KG1 (cell line): ENCODE results near the gene CD99.
"Not testable (repeated sequence)": the region's sequence is repeated elsewhere in the genome, so short reads cannot be mapped to it uniquely, and the experiment has no call there.

Source experiments
- DNase-seq: peaks from one replicate; lab custom pipeline; 2025; lab: John Stamatoyannopoulos, UW

Gene CD99

DNA sequence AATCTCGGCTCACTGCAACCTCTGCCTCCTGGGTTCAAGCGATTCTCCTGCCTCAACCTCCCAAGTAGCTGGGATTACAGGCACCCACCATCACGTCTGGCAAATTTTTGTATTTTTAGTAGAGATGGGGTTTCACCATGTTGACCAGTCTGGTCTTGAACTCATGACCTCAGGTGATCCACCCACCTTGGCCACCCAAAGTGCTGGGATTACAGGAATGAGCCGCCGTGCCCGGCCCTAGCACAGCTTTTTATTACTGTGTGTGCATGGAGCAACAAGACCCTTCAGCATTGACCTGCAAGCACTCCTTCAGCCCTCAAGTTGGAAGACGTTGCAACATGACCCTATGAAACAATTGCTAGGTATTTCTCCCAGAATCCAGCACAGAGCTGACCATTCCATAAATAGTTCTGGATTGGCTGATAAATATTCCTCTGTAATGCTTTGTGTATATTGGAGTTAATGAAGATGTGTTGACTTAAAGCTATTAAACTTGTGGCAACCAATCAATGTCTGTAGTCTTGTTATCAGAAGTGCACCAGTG lies 15.4 kb upstream of the CD99 start:
- DNase-seq: not testable (repeated sequence)

DNA sequence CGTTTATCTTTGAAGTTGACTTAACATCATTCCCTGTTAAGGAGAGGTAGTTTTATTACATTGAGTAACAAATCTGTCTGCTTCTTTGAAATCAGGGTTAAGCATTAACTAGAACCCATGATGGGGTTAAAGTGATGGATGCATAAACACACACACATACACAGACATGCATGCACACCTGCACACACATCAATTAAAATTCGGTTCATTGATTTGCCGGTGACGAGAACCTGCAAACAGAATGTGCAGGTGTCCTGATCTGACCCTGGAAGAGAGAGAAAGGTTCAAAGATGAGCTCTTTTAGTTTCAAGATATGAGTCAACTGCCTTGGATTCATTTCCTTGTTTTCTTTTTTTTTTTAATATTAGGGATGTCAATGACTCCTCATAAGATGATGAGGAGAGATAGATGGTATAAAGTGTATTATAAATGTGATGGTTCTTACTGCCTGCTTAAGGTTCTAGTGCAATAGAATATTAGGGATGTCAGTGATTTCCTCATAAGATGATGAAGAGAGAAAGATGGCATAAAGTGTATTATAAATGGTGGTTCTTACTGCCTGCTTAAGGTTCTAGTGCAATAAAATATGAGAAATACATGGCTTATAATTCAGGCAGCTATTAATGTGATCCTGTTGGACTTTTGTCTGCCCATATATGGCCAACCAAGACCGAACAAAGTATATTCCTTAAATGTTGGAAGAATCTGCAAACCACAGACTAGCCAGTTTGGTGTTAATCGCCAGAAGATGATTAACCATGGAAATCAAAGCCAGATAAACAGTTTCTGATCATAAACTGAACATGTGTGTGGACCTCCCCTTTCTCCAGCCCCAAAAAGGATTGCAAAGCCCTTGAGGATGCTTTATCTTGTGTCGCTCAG lies 14.1 kb upstream of the CD99 start:
- no peak for DNase-seq

- DNase-seq: no peak
Observed at GRCh38 chrX:2677764-2678163, 13.3 kb upstream of the CD99 start.

- no peak for DNase-seq
Observed at GRCh38 chrX:2678583-2678982, 12.5 kb upstream of the CD99 start.

GRCh38 chrX:2679534-2680485 lies 11.3 kb upstream of the CD99 start:
- no peak for DNase-seq

DNA sequence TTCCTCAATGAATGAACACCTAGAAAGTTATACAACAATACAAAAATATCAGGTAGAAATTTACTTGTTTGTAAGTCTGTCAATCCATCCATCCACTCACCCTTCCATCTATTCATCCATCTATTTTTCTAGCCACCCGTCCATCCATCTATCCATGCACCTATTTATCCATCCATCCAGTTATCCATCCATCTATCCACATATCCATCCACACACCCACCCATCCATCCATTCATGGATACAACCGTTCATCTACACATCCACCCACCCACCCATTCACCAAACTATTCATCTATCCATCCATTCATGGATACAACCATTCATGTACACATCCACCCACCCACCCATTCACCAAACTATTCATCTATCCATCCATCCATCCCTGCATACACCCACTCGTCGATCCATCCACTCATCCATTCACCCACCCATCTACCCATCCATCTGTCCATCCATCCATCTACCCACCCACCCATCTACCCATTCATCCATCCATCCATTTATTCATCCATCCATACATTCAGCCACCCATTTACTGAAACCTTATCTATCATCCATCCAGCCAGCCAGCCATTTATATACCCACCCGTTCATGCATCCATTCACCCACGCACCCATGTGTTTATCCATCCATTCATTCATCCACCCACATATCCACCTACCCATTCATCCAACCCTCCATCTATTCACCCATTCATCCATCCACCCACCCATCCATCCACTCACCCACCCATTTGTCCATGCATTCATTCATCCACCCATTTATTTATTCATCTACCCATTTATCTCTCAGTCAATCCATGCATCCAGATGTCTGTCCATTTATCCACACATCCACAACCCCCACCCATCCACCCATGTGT lies 10.4 kb upstream of the CD99 start:
- DNase-seq: no peak

GRCh38 chrX:2682565-2683177 lies 8.4 kb upstream of the CD99 start:
- DNase-seq: no peak

GRCh38 chrX:2684256-2684655 lies 6.8 kb upstream of the CD99 start:
- no peak for DNase-seq

- DNase-seq: no peak
Observed at GRCh38 chrX:2685886-2686285, 5.2 kb upstream of the CD99 start.

- no peak for DNase-seq
Observed at GRCh38 chrX:2689773-2690666, 1.1 kb upstream of the CD99 start.

DNA sequence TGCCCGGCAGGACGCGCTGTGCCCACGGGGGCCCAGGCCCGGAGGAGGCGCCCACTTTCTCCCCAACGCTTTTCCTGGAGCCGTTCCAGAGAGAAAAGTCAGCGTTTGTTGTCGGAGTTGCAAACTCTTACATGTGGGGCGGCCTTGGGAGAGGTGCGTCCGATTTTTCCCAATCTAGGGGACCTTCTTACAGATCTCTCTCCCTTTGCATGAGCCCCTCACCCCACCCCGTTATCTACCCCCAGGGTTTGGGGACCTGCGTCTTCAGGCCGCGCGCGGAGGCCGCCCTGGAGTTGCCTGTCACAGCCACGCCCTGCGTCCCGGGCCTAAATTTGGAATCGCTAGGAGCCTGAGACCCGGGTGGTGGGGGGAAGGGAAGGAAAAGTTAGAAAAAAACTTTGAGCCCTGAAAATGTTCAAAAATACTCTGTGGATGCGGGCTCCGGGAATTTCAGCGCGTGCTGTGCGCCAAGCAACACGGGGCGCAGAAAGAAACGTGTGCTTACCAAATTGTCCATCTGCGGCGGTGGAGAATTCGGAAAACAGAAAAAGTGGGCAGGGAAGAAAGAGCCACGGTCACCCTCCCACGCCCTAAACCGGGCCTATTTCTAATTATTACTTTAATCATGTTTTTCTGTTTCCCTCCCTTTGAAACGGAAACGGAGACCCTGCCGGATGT lies 587 bp downstream of the CD99 start:
- DNase-seq: no peak

DNA sequence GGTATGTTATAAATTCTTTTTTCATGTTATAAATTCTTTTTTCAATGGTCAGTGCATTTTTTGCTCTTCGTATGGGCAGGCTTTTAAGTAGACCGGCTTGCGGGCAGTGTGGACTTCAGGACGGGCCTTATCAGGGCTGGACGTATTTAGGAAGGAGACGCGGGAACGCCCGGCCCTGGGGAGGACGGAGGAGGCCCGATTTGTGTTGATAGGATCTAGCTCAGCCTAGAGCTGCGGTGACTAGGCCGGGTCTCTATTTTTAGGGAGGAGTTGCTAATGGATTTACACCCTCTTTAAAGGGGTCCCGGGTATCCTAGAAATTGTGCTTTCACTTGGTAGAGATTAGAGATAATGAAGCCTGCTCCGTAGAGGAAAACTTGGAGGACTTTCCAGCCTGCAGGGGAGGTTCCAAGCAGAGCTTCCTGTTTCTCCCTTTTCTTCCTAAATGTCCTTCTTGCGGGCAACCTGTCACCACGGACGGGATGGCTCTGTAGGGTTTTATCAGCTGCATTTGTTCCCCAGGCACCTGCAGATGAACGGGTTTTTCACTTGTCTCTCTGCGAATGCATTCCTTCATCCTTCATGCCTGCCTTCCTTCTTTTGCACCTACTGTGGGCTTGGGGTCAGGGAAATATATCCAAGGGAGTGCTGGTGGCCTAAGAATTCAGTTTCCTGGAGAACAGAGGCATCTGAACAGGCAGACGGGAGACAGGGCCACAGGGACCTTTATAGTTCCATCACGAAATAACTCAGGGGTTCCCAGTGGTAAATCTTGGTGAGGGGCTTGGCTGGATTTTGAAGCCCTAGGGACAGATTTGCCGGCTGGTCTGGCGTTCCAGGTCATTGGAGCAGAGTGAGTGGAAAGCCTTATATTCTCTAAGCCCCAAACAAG lies 1.4 kb downstream of the CD99 start:
- no peak for DNase-seq

- no peak for DNase-seq
Observed at GRCh38 chrX:2693113-2694002, 2.3 kb downstream of the CD99 start.

- DNase-seq: no peak
Observed at GRCh38 chrX:2694914-2695267, 3.8 kb downstream of the CD99 start.

DNA sequence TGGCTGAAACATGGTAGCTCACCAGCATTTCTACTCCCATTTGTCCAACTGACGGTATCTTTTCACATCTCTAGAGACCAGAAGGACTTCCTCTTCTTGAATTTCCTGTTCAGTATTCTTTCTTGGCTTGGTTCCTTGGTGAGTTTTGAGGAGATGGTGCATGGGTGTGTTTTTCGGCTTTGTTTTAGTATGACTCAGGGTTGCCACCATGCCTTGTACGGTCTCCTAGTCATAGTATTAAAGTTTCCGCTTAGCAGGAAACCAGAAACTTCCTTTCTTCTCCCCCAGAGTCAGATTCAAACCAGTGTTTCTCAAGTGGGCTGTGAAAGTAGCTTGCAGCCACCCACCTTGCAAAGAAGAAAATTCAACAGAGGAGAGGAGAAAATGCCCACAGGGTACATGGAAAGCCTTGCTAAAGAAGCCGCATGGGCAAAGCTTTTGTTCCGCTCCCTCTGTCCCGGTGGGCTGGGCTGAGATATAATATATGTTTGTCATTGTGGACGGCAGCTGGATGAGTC lies 5.7 kb downstream of the CD99 start:
- no peak for DNase-seq

- no peak for DNase-seq
Observed at GRCh38 chrX:2697306-2697705, 6.2 kb downstream of the CD99 start.

GRCh38 chrX:2697741-2698299 lies 6.7 kb downstream of the CD99 start:
- DNase-seq: no peak
